ENCODE results near the gene CYP2J2.

DNA sequence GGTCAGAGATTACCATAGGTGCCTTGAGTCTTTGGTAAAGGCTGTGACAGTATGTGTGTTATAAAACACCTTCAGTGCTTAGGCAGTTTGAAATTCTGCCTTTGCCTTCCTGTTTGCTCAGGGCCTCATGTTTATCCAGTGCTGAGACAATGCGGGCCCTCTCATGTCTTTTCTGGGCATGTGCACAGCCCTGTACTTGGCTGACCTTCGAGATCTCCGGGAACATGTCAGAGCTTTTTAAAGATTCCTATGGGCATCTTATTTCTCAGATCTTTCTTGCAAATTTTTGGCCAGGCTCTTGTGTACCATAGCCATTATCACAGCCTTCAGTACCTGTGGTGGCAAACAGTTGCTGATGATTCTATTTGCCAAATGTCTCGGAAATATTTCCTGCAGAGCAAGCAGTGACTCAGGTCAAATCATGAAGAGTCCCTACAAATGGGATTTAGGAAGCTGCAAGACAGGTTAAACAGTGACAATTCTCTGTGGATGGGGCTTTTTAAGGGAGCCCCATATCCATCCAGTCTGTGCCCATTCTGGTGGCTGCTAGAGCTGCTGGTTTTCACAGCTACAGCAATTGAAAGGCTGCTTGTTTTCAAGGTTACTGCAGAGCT, 69.7 kb downstream of the CYP2J2 start:
- TF ChIP-seq, protein P1, sequence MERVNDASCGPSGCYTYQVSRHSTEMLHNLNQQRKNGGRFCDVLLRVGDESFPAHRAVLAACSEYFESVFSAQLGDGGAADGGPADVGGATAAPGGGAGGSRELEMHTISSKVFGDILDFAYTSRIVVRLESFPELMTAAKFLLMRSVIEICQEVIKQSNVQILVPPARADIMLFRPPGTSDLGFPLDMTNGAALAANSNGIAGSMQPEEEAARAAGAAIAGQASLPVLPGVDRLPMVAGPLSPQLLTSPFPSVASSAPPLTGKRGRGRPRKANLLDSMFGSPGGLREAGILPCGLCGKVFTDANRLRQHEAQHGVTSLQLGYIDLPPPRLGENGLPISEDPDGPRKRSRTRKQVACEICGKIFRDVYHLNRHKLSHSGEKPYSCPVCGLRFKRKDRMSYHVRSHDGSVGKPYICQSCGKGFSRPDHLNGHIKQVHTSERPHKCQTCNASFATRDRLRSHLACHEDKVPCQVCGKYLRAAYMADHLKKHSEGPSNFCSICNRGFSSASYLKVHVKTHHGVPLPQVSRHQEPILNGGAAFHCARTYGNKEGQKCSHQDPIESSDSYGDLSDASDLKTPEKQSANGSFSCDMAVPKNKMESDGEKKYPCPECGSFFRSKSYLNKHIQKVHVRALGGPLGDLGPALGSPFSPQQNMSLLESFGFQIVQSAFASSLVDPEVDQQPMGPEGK (CRISPR knock-in tag; IDR thresholded peaks at IDR 0.05; ENCODE audit: borderline replicate concordance): no peak
- TF ChIP-seq, protein P2, sequence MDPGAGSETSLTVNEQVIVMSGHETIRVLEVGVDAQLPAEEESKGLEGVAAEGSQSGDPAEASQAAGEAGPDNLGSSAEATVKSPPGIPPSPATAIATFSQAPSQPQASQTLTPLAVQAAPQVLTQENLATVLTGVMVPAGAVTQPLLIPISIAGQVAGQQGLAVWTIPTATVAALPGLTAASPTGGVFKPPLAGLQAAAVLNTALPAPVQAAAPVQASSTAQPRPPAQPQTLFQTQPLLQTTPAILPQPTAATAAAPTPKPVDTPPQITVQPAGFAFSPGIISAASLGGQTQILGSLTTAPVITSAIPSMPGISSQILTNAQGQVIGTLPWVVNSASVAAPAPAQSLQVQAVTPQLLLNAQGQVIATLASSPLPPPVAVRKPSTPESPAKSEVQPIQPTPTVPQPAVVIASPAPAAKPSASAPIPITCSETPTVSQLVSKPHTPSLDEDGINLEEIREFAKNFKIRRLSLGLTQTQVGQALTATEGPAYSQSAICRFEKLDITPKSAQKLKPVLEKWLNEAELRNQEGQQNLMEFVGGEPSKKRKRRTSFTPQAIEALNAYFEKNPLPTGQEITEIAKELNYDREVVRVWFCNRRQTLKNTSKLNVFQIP (CRISPR knock-in tag; IDR thresholded peaks at IDR 0.05; ENCODE audit: borderline replicate concordance, low read depth): no peak
- TF ChIP-seq ZFP30 (CRISPR knock-in tag; IDR thresholded peaks at IDR 0.05) (no peak), SNAI2 (CRISPR knock-in tag; IDR thresholded peaks at IDR 0.05) (no peak), RARB (CRISPR knock-in tag; IDR thresholded peaks at IDR 0.05) (no peak), OSR1 (CRISPR knock-in tag; IDR thresholded peaks at IDR 0.05) (no peak), ISL1 (CRISPR knock-in tag; IDR thresholded peaks at IDR 0.05) (no peak), PPARA (CRISPR knock-in tag; IDR thresholded peaks at IDR 0.05; ENCODE audit: borderline replicate concordance) (no peak), TOX (CRISPR knock-in tag; IDR thresholded peaks at IDR 0.05; ENCODE audit: borderline replicate concordance) (no peak), BACH2 (CRISPR knock-in tag; IDR thresholded peaks at IDR 0.05; ENCODE audit: borderline replicate concordance) (no peak)
- TF ChIP-seq, protein P3, sequence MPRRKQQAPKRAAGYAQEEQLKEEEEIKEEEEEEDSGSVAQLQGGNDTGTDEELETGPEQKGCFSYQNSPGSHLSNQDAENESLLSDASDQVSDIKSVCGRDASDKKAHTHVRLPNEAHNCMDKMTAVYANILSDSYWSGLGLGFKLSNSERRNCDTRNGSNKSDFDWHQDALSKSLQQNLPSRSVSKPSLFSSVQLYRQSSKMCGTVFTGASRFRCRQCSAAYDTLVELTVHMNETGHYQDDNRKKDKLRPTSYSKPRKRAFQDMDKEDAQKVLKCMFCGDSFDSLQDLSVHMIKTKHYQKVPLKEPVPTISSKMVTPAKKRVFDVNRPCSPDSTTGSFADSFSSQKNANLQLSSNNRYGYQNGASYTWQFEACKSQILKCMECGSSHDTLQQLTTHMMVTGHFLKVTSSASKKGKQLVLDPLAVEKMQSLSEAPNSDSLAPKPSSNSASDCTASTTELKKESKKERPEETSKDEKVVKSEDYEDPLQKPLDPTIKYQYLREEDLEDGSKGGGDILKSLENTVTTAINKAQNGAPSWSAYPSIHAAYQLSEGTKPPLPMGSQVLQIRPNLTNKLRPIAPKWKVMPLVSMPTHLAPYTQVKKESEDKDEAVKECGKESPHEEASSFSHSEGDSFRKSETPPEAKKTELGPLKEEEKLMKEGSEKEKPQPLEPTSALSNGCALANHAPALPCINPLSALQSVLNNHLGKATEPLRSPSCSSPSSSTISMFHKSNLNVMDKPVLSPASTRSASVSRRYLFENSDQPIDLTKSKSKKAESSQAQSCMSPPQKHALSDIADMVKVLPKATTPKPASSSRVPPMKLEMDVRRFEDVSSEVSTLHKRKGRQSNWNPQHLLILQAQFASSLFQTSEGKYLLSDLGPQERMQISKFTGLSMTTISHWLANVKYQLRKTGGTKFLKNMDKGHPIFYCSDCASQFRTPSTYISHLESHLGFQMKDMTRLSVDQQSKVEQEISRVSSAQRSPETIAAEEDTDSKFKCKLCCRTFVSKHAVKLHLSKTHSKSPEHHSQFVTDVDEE (CRISPR knock-in tag; IDR thresholded peaks at IDR 0.05): no peak

Measured in SK-N-SH treated with all-trans-retinoic acid at 6 μM for 48 hours (cell line).